HepG2 (cell line): ENCODE results near the gene IL1RAPL1. TPM values are rescaled to one million over a fixed set of nuclear protein-coding genes. Genes with fewer than 3 reads are reported as not detected.

ENCODE experiments used
- ATAC-seq: fragments of 200-7000 bp; cut with Tn5 transposase; 3 replicates; pipeline ENCODE4 v1.9.1; 2020; ENCODE audit warnings: mild to moderate bottlenecking, moderate library complexity
- BruUV-seq: library from RNA; stranded (reverse); fragments of 400-500 nt; replicated peaks from 2 replicates; lab custom pipeline; 2021; lab: Mats Ljungman, UMichigan
- CTCF ChIA-PET: fragments of 300-600 bp; formaldehyde crosslinking; extraction: SDS; loops from one replicate; lab custom pipeline; 2021; ENCODE audit warnings: low total read pairs, inconsistent platforms, low intra/inter-chr PET ratio; lab: Yijun Ruan, JAX
- POLR2A ChIA-PET: fragments of 350-600 bp; sonication (Branson Sonifier 250); formaldehyde crosslinking; loops from one replicate; lab custom pipeline; 2020; ENCODE audit warnings: antibody characterized with exemption, inconsistent platforms; lab: Yijun Ruan, JAX
- DNase-seq: peaks from one replicate; pipeline ENCODE4 v3.0.0-alpha.2; 2015; ENCODE audit warnings: low spot score
- FAIRE-seq: peaks from 3 replicates; lab custom pipeline; 2011; peaks lifted over from hg19 to GRCh38; lab: Jason Lieb, UNC
- H2AFZ ChIP-seq: one replicate; pipeline ENCODE4 v1.6.1; 2011; ENCODE audit warnings: low read length, inconsistent platforms
- H3K27ac ChIP-seq: fragments of 300-600 bp; 3 replicates; pipeline ENCODE4 v1.8.0; 2011; ENCODE audit warnings: mixed run types, mild to moderate bottlenecking, mixed read lengths, low read length, inconsistent platforms; ENCODE audit not compliant: insufficient read depth; ENCODE audit errors: extremely low read length
- H3K27me3 ChIP-seq, 2 experiments: fragments of 200-600 bp in 1 of 2; 2 replicates in 1 of 2; 3 replicates in 1 of 2; pipeline versions ENCODE4 v1.6.0 to v1.8.0; 2011; ENCODE audit warnings: low read length in 2 of 2, mild to moderate bottlenecking in 2 of 2, moderate library complexity in 2 of 2, inconsistent platforms in 1 of 2; ENCODE audit not compliant: insufficient read depth in 2 of 2, control insufficient read depth in 1 of 2
- H3K36me3 ChIP-seq, 2 experiments: fragments of 200-600 bp in 1 of 2; replicated peaks in 1 of 2; 2 replicates in 1 of 2; 3 replicates in 1 of 2; pipeline versions ENCODE4 v1.5.1 to v1.8.0; 2011; ENCODE audit warnings: low read length in 2 of 2, inconsistent platforms in 1 of 2; ENCODE audit not compliant: insufficient read depth in 2 of 2, control insufficient read depth in 1 of 2
- H3K4me1 ChIP-seq: 2 replicates; pipeline ENCODE4 v1.5.1; 2012; ENCODE audit warnings: low read length, inconsistent platforms; ENCODE audit not compliant: insufficient read depth
- H3K4me2 ChIP-seq: 2 replicates; pipeline ENCODE4 v1.6.0; 2011; ENCODE audit warnings: low read depth, low read length, inconsistent platforms
- H3K4me3 ChIP-seq, 3 experiments: fragments of 200-600 bp in 1 of 3; sonication (generic), shearing (Covaris generic) in 1 of 3; replicated peaks in 1 of 3; 2 replicates each; pipeline ENCODE4 v1.5.1; 2011 to 2016; ENCODE audit warnings: low read length in 3 of 3, inconsistent platforms in 2 of 3, low read depth in 2 of 3, mild to moderate bottlenecking in 2 of 3, control low read depth in 1 of 3, mixed read lengths in 1 of 3; ENCODE audit not compliant: insufficient read depth in 1 of 3
- H3K79me2 ChIP-seq: one replicate; pipeline ENCODE4 v1.6.1; 2011; ENCODE audit warnings: low read length, inconsistent platforms; ENCODE audit not compliant: insufficient read depth
- H3K9ac ChIP-seq: 2 replicates; pipeline ENCODE4 v1.6.0; 2011; ENCODE audit warnings: mild to moderate bottlenecking, low read depth, low read length, inconsistent platforms; ENCODE audit not compliant: insufficient read depth
- H3K9me3 ChIP-seq: 2 replicates; pipeline ENCODE4 v1.5.1; 2012; ENCODE audit warnings: mild to moderate bottlenecking, low read length
- H4K20me1 ChIP-seq: 2 replicates; pipeline ENCODE4 v1.6.0; 2011; ENCODE audit warnings: inconsistent platforms, mild to moderate bottlenecking, low read length, moderate library complexity; ENCODE audit not compliant: insufficient read depth
- ATAD3A ChIP-seq: sonication (generic); formaldehyde crosslinking; IDR thresholded peaks from 2 replicates; pipeline ENCODE4 v1.4.0; 2020; ENCODE audit warnings: missing genetic modification reagents
- ATM ChIP-seq: fragments of 450-650 bp; IDR thresholded peaks from 2 replicates; pipeline ENCODE4 v1.7.1; 2017; ENCODE audit warnings: mild to moderate bottlenecking, borderline replicate concordance
- KLF13 ChIP-seq: sonication (generic); formaldehyde crosslinking; IDR thresholded peaks from 2 replicates; pipeline ENCODE4 v1.4.0; 2020; ENCODE audit warnings: mild to moderate bottlenecking, missing genetic modification reagents
- MTF1 ChIP-seq: sonication (generic); formaldehyde crosslinking; IDR thresholded peaks from 2 replicates; pipeline ENCODE4 v1.5.0; 2020; ENCODE audit warnings: missing genetic modification reagents
- MYNN ChIP-seq: sonication (generic); formaldehyde crosslinking; IDR thresholded peaks from 2 replicates; pipeline ENCODE4 v1.4.0; 2020; ENCODE audit warnings: mild to moderate bottlenecking, low read depth, missing genetic modification reagents
- PHF21A ChIP-seq: sonication (generic); formaldehyde crosslinking; IDR thresholded peaks from 2 replicates; pipeline ENCODE4 v1.5.0; 2020; ENCODE audit warnings: mild to moderate bottlenecking, missing genetic modification reagents
- SCMH1 ChIP-seq: sonication (generic); formaldehyde crosslinking; IDR thresholded peaks from 2 replicates; pipeline ENCODE4 v1.9.0; 2021; ENCODE audit warnings: missing genetic modification reagents, mild to moderate bottlenecking, borderline replicate concordance
- TOE1 ChIP-seq: sonication (generic); formaldehyde crosslinking; IDR thresholded peaks from 2 replicates; pipeline ENCODE4 v1.4.0; 2020; ENCODE audit warnings: mild to moderate bottlenecking, missing genetic modification reagents
- ZMYM3 ChIP-seq: sonication (generic); formaldehyde crosslinking; IDR thresholded peaks from 2 replicates; pipeline ENCODE4 v1.5.1; 2020; ENCODE audit warnings: mild to moderate bottlenecking, missing genetic modification reagents
- WGBS: methylation state at CpG from one replicate; pipeline ENCODE4 v1.1.6; 2017; ENCODE audit warnings: low lambda C conversion rate; 5-methylcytosine and 5-hydroxymethylcytosine counted together
- in situ Hi-C: cut with HindIII; loops from 2 replicates; pipeline ENCODE4 v1.10.0; 2017; ENCODE audit warnings: low pct_unique_long_range_greater_than_20kb; ENCODE audit not compliant: extremely low pct_ligation_motif_present
- intact Hi-C: fragments of 100-400 bp; cut with micrococcal nuclease; formaldehyde crosslinking; loops from one replicate; pipeline ENCODE4 v1.10.0; 2022; ENCODE audit not compliant: unreplicated experiment
- polyA plus RNA-seq, 8 experiments: library from polyadenylated mRNA; depleted of rRNA in 3 of 8; stranded (reverse) in 7 of 8; unstranded in 1 of 8; fragments of >200 nt; fragmentation: Illumina TruSeq in 4 of 8; extraction: Trizol in 4 of 8; gene quantifications; 2 replicates each; pipeline versions ENCODE4 v1.2.1 to v1.2.3, GENCODE V29; 2011 to 2016; ENCODE audit warnings: low read depth in 4 of 8, missing spikeins in 1 of 8, mixed read lengths in 1 of 8; ENCODE audit not compliant: insufficient read depth in 1 of 8
- total RNA-seq, 5 experiments: library from RNA; depleted of rRNA; stranded (reverse); fragments of >200 nt; fragmentation: Illumina TruSeq; extraction: Trizol; gene quantifications; 2 replicates each; pipeline ENCODE4 v1.2.3, GENCODE V29; 2016; ENCODE audit warnings: low read depth in 1 of 5
- TF ChIP-seq, protein P1 (sequence below): sonication (generic); formaldehyde crosslinking; IDR thresholded peaks from 2 replicates; pipeline ENCODE4 v1.9.0; 2022; ENCODE audit warnings: missing genetic modification reagents, mild to moderate bottlenecking, borderline replicate concordance
- TF ChIP-seq, protein P2 (sequence below): sonication (generic); formaldehyde crosslinking; IDR thresholded peaks from 2 replicates; pipeline ENCODE4 v1.4.0; 2020; ENCODE audit warnings: mild to moderate bottlenecking, missing genetic modification reagents
- TF ChIP-seq, protein P3 (sequence below): IDR thresholded peaks from 2 replicates; pipeline ENCODE4 v1.6.1; 2016; ENCODE audit warnings: missing compliant biosample characterization, missing genetic modification reagents, borderline replicate concordance
- TF ChIP-seq, protein P4 (sequence below): sonication (generic); formaldehyde crosslinking; IDR thresholded peaks from one replicate; pipeline ENCODE4 v1.5.1; 2020; ENCODE audit warnings: mild to moderate bottlenecking, missing genetic modification reagents; ENCODE audit errors: not compliant biosample characterization
- TF ChIP-seq, protein P5 (sequence below): sonication (generic); formaldehyde crosslinking; IDR thresholded peaks from 2 replicates; pipeline ENCODE4 v1.5.0; 2020; ENCODE audit warnings: missing genetic modification reagents

Gene IL1RAPL1
- total and polyA plus RNA-seq, 2 of the 13 experiments (the other 11 are each of a cell fraction or from before 2014, with no cell fraction given): 0.04 TPM; not detected in 1

DNA sequence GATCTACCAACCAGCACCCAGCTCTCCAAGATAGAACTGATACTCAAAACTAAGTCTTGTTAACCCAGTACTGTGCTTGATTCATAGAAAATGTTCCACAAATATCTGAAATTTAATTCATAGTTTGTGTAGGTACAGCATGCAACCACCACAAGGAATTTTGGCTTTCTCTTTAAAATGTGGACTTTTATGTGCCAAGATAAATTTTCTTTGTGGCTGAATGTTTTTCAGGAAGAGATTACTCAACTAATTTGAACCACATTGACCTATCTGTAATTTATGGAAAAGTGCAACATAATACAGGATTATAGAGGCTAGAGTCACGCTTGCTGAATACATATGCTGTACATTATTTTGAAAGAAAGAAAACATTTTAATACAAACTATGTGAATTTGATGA, 730.8 kb downstream of the IL1RAPL1 start:
- in situ Hi-C loops: no loop called here
- no peak for FAIRE-seq
- TF ChIP-seq MYNN: no peak
- TF ChIP-seq KLF13: no peak
- TF ChIP-seq, protein P1, sequence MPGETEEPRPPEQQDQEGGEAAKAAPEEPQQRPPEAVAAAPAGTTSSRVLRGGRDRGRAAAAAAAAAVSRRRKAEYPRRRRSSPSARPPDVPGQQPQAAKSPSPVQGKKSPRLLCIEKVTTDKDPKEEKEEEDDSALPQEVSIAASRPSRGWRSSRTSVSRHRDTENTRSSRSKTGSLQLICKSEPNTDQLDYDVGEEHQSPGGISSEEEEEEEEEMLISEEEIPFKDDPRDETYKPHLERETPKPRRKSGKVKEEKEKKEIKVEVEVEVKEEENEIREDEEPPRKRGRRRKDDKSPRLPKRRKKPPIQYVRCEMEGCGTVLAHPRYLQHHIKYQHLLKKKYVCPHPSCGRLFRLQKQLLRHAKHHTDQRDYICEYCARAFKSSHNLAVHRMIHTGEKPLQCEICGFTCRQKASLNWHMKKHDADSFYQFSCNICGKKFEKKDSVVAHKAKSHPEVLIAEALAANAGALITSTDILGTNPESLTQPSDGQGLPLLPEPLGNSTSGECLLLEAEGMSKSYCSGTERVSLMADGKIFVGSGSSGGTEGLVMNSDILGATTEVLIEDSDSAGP (CRISPR knock-in tag): no peak
- TF ChIP-seq ZMYM3 (CRISPR knock-in tag): no peak
- TF ChIP-seq ATM: no peak
- TF ChIP-seq TOE1 (CRISPR knock-in tag): no peak
- TF ChIP-seq, protein P2, sequence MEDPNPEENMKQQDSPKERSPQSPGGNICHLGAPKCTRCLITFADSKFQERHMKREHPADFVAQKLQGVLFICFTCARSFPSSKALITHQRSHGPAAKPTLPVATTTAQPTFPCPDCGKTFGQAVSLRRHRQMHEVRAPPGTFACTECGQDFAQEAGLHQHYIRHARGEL (CRISPR knock-in tag): no peak
- no peak for TF ChIP-seq PHF21A (CRISPR knock-in tag)
- TF ChIP-seq SCMH1 (CRISPR knock-in tag): no peak
- TF ChIP-seq, protein P3, sequence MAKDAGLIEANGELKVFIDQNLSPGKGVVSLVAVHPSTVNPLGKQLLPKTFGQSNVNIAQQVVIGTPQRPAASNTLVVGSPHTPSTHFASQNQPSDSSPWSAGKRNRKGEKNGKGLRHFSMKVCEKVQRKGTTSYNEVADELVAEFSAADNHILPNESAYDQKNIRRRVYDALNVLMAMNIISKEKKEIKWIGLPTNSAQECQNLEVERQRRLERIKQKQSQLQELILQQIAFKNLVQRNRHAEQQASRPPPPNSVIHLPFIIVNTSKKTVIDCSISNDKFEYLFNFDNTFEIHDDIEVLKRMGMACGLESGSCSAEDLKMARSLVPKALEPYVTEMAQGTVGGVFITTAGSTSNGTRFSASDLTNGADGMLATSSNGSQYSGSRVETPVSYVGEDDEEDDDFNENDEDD: no peak
- TF ChIP-seq, protein P4, sequence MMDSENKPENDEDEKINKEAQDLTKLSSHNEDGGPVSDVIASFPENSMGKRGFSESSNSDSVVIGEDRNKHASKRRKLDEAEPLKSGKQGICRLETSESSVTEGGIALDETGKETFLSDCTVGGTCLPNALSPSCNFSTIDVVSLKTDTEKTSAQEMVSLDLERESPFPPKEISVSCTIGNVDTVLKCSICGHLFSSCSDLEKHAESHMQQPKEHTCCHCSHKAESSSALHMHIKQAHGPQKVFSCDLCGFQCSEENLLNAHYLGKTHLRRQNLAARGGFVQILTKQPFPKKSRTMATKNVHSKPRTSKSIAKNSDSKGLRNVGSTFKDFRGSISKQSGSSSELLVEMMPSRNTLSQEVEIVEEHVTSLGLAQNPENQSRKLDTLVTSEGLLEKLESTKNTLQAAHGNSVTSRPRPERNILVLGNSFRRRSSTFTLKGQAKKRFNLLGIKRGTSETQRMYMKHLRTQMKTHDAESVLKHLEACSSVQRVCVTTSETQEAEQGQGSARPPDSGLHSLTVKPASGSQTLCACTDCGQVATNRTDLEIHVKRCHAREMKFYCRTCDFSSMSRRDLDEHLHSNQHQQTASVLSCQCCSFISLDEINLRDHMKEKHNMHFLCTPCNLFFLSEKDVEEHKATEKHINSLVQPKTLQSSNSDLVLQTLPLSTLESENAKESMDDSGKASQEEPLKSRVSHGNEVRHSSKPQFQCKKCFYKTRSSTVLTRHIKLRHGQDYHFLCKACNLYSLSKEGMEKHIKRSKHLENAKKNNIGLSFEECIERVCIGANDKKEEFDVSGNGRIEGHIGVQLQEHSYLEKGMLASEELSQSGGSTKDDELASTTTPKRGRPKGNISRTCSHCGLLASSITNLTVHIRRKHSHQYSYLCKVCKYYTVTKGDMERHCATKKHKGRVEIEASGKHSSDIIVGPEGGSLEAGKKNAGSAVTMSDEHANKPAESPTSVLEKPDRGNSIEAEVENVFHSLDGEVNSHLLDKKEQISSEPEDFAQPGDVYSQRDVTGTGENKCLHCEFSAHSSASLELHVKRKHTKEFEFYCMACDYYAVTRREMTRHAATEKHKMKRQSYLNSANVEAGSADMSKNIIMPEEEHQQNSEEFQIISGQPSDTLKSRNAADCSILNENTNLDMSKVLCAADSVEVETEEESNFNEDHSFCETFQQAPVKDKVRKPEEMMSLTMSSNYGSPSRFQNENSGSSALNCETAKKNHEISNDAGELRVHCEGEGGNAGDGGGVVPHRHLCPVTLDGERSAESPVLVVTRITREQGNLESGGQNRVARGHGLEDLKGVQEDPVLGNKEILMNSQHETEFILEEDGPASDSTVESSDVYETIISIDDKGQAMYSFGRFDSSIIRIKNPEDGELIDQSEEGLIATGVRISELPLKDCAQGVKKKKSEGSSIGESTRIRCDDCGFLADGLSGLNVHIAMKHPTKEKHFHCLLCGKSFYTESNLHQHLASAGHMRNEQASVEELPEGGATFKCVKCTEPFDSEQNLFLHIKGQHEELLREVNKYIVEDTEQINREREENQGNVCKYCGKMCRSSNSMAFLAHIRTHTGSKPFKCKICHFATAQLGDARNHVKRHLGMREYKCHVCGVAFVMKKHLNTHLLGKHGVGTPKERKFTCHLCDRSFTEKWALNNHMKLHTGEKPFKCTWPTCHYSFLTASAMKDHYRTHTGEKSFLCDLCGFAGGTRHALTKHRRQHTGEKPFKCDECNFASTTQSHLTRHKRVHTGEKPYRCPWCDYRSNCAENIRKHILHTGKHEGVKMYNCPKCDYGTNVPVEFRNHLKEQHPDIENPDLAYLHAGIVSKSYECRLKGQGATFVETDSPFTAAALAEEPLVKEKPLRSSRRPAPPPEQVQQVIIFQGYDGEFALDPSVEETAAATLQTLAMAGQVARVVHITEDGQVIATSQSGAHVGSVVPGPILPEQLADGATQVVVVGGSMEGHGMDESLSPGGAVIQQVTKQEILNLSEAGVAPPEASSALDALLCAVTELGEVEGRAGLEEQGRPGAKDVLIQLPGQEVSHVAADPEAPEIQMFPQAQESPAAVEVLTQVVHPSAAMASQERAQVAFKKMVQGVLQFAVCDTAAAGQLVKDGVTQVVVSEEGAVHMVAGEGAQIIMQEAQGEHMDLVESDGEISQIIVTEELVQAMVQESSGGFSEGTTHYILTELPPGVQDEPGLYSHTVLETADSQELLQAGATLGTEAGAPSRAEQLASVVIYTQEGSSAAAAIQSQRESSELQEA (CRISPR knock-in tag): no peak
- no peak for TF ChIP-seq MTF1
- TF ChIP-seq, protein P5, sequence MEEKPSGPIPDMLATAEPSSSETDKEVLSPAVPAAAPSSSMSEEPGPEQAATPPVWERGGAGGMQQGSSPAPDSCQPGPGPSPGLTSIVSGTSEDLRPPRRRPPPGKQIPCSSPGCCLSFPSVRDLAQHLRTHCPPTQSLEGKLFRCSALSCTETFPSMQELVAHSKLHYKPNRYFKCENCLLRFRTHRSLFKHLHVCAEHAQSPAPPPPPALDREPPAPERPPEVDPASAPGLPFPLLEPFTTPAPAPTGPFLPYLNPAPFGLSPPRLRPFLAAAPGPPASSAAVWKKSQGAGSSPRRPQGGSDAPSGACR: no peak
- TF ChIP-seq ATAD3A (CRISPR knock-in tag): no peak

More for the DNA sequence above, 730.8 kb downstream of the IL1RAPL1 start:
- Histone ChIP-seq H3K9ac (no peak overlapping the region), H3K27me3 (no peaks in the 10 kb centered on the region), H3K79me2 (no peaks in the 10 kb centered on the region), H3K4me3 (no peak overlapping the region), H3K36me3 (no peaks in the 10 kb centered on the region), H2AFZ (no peak overlapping the region), H3K4me2 (no peak overlapping the region), H3K27ac (no peak overlapping the region), H3K9me3 (no peaks in the 10 kb centered on the region), H3K4me1 (no peaks in the 10 kb centered on the region), H4K20me1 (no peaks in the 10 kb centered on the region)
- ATAC-seq (no peak), DNase-seq (no peak)
- 4% methylated on average over 1 of the region's 1 CpG for WGBS
- ChIA-PET CTCF (no interaction called here), POLR2A (no interaction called here)
- intact Hi-C loops: no loop called here
- BruUV-seq: no TSS peak
